Esophagus muscularis mucosa (tissue), 4 donors: Measurements from ENCODE around the gene MTUS2. TPM values are rescaled to one million over a fixed set of nuclear protein-coding genes. Genes with fewer than 3 reads are reported as not detected.

Experiments used
- DNase-seq: peaks from one replicate; pipeline ENCODE4 v3.0.0-alpha.2; 2017; ENCODE audit errors: extremely low spot score
- H3K27ac ChIP-seq, 4 donors: fragments of 200-600 bp; sonication (generic); replicated peaks in 1 of 4; 1 replicate in 3 of 4; 2 replicates in 1 of 4; pipeline ENCODE4 v1.5.1; 2016 to 2019; ENCODE audit warnings: mild to moderate bottlenecking in 1 of 4
- H3K27me3 ChIP-seq, 4 donors: fragments of 200-600 bp; sonication (generic); one replicate each; pipeline versions ENCODE4 v1.5.1 to v1.6.0; 2016 to 2019
- H3K36me3 ChIP-seq, 4 donors: fragments of 200-600 bp; sonication (generic); one replicate each; pipeline ENCODE4 v1.5.1; 2016 to 2019
- H3K4me1 ChIP-seq, 4 donors: fragments of 200-600 bp; sonication (generic); one replicate each; pipeline ENCODE4 v1.5.1; 2016 to 2019
- H3K4me3 ChIP-seq, 4 donors: fragments of 200-600 bp; sonication (generic); 1 replicate in 2 of 4; 2 replicates in 2 of 4; pipeline ENCODE4 v1.5.1; 2016 to 2019; ENCODE audit warnings: mild to moderate bottlenecking in 4 of 4, moderate library complexity in 1 of 4
- H3K9me3 ChIP-seq, 4 donors: fragments of 200-600 bp; sonication (generic); 1 replicate in 3 of 4; 2 replicates in 1 of 4; pipeline ENCODE4 v1.5.1; 2016 to 2019
- EP300 ChIP-seq: sonication (generic); formaldehyde crosslinking; IDR thresholded peaks from one replicate; pipeline ENCODE4 v1.6.1; 2017; ENCODE audit warnings: antibody characterized with exemption
- POLR2A ChIP-seq: fragments of 450-650 bp; IDR thresholded peaks from one replicate; pipeline ENCODE4 v1.6.1; 2017; ENCODE audit warnings: antibody characterized with exemption, moderate library complexity, mild to moderate bottlenecking, low read depth
- POLR2AphosphoS5 ChIP-seq, 2 donors: sonication (generic); formaldehyde crosslinking; IDR thresholded peaks; one replicate each; pipeline ENCODE4 v1.6.1; 2017; ENCODE audit warnings: antibody characterized with exemption in 2 of 2
- WGBS: methylation state at CpG from one replicate; pipeline ENCODE4 v1.1.5; 2018; 5-methylcytosine and 5-hydroxymethylcytosine counted together
- intact Hi-C: fragments of 100-400 bp; cut with DNase I; formaldehyde crosslinking; loops from one replicate; pipeline ENCODE4 v1.15.1; 2023
- total RNA-seq, 4 donors: library from RNA; depleted of rRNA; stranded (reverse); fragments of >200 nt; gene quantifications; one replicate each; pipeline versions ENCODE4 v1.1.0 to v1.2.1, GENCODE V29; 2016
- TF ChIP-seq, protein P1 (sequence below), 3 experiments: fragments of 200-600 bp in 2 of 3; fragments of 450-650 bp in 1 of 3; sonication (generic) in 2 of 3; IDR thresholded peaks; one replicate each; pipeline ENCODE4 v1.5.1; 2017 to 2019; ENCODE audit warnings: antibody characterized with exemption in 3 of 3, mild to moderate bottlenecking in 2 of 3, moderate library complexity in 1 of 3

MTUS2 gene
- total RNA-seq, 4 donors from 2014 or later: 7.1 to 46.2 (median 12.8) TPM

GRCh38 chr13:29396446-29396845 is 576.3 kb downstream of the MTUS2 start:
- H3K4me1 ChIP-seq: no peaks in the 10 kb centered on the region
- no peaks in the 10 kb centered on the region for H3K36me3 ChIP-seq
- DNase-seq: no peak
- no peak overlapping the region for H3K27ac ChIP-seq
- H3K4me3 ChIP-seq: no peak overlapping the region
- H3K9me3 ChIP-seq: no peaks in the 10 kb centered on the region
- intact Hi-C loops: no loop called here
- TF ChIP-seq POLR2A (no peak), EP300 (no peak), POLR2AphosphoS5 (IDR thresholded peaks at IDR 0.05) (no peak)
- TF ChIP-seq, protein P1, sequence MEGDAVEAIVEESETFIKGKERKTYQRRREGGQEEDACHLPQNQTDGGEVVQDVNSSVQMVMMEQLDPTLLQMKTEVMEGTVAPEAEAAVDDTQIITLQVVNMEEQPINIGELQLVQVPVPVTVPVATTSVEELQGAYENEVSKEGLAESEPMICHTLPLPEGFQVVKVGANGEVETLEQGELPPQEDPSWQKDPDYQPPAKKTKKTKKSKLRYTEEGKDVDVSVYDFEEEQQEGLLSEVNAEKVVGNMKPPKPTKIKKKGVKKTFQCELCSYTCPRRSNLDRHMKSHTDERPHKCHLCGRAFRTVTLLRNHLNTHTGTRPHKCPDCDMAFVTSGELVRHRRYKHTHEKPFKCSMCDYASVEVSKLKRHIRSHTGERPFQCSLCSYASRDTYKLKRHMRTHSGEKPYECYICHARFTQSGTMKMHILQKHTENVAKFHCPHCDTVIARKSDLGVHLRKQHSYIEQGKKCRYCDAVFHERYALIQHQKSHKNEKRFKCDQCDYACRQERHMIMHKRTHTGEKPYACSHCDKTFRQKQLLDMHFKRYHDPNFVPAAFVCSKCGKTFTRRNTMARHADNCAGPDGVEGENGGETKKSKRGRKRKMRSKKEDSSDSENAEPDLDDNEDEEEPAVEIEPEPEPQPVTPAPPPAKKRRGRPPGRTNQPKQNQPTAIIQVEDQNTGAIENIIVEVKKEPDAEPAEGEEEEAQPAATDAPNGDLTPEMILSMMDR (IDR thresholded peaks at IDR 0.05): no peak
- WGBS: 92% methylated on average over 2 of the region's 2 CpGs
- no peaks in the 10 kb centered on the region for H3K27me3 ChIP-seq

- no peak overlapping the region for H3K27ac ChIP-seq
- WGBS: 92% methylated on average over 3 of the region's 3 CpGs
- no peaks in the 10 kb centered on the region for H3K9me3 ChIP-seq
- H3K27me3 ChIP-seq: no peaks in the 10 kb centered on the region
- no peaks in the 10 kb centered on the region for H3K4me1 ChIP-seq
- intact Hi-C loops: no loop called here
- H3K4me3 ChIP-seq: no peak overlapping the region
- no peak for DNase-seq
- TF ChIP-seq, protein P1 (IDR thresholded peaks at IDR 0.05): no peak
- H3K36me3 ChIP-seq: no peaks in the 10 kb centered on the region
These were observed 577.1 kb downstream of the MTUS2 start for GRCh38 chr13:29397265-29397664.

DNA sequence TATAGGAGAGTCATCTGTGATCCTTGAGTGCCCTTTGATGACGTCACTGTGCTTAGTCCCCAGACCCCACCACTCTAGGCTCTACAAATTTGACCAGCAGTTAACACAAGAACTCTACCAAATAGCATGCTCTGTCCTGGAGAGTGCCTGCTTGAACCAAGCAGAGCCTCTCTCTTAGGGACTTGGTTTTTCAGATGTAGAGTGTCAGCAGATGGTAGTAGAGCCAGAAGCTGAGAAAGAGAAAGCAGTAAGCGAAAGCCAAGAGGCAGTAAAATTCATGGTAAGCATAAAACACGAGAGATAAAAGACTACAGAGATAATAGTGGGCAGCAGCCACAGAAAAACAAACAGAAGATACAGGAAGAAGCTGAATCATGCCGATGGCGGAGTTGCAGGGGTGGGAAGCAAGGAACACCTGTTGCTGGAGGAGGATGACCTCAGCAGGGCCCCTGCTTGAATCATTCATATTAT is 582.1 kb downstream of the MTUS2 start:
- Histone ChIP-seq H3K4me3 (no peak overlapping the region), H3K27me3 (no peaks in the 10 kb centered on the region), H3K36me3 (no peaks in the 10 kb centered on the region), H3K4me1 (no peaks in the 10 kb centered on the region), H3K9me3 (no peaks in the 10 kb centered on the region), H3K27ac (no peak overlapping the region)
- no peak for DNase-seq
- WGBS: 55% methylated on average over 5 of the region's 5 CpGs
- intact Hi-C loops: no loop called here
- TF ChIP-seq POLR2AphosphoS5 (IDR thresholded peaks at IDR 0.05) (no peak), EP300 (no peak), POLR2A (no peak)
- TF ChIP-seq, protein P1 (IDR thresholded peaks at IDR 0.05): no peak

- Histone ChIP-seq H3K9me3 (no peaks in the 10 kb centered on the region), H3K27me3 (no peaks in the 10 kb centered on the region), H3K36me3 (no peaks in the 10 kb centered on the region), H3K4me3 (no peak overlapping the region), H3K4me1 (no peaks in the 10 kb centered on the region), H3K27ac (no peak overlapping the region)
- TF ChIP-seq POLR2A (no peak), EP300 (no peak), POLR2AphosphoS5 (IDR thresholded peaks at IDR 0.05) (no peak)
- TF ChIP-seq, protein P1 (IDR thresholded peaks at IDR 0.05): no peak
- WGBS: 82% methylated on average over 8 of the region's 8 CpGs
- DNase-seq: no peak
- intact Hi-C loops: no loop called here
These were observed 585.3 kb downstream of the MTUS2 start for GRCh38 chr13:29405401-29405800.

DNA sequence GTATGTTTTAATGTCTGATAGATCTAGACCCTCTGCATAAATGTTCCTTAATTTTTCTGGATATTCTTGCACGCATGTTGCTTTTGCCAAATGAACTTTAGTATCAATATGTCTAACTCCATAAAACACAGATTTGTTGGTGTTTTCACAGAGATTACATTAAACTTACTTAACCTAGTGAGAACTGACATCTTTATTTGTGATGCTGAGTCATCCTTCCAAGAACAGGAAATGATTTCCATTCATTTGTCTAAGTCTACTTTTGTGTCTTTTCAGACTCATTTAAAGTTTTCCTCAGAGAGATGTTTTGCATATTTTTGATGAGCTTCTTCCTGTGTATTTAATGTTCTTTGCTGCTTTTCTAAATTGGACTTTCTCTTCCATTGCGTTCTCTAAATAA is 591.3 kb downstream of the MTUS2 start:
- H3K36me3 ChIP-seq: no peaks in the 10 kb centered on the region
- 73% methylated on average over 2 of the region's 2 CpGs for WGBS
- peaks cover 0 to 4% (median 0%) of the 10 kb centered on the region in 4 donors for H3K9me3 ChIP-seq
- intact Hi-C loops: no loop called here
- no peak overlapping the region for H3K27ac ChIP-seq
- H3K27me3 ChIP-seq: no peaks in the 10 kb centered on the region
- no peak overlapping the region for H3K4me3 ChIP-seq
- H3K4me1 ChIP-seq: no peaks in the 10 kb centered on the region
- TF ChIP-seq, protein P1 (IDR thresholded peaks at IDR 0.05): no peak
- no peak for TF ChIP-seq POLR2AphosphoS5 (IDR thresholded peaks at IDR 0.05)
- TF ChIP-seq POLR2A: no peak
- TF ChIP-seq EP300: no peak
- no peak for DNase-seq
